GM06990 (cell line): ENCODE measurements around the gene ICAM4.
A peak's percentile ranks its signal among the peaks of the same experiment; 100 is the strongest.

Experiments
- DNase-seq: peaks from one replicate; pipeline ENCODE4 v3.0.0-alpha.2; 2011; ENCODE audit not compliant: insufficient read length; ENCODE audit errors: extremely low read depth
- H3K27me3 ChIP-seq: replicated peaks from 2 replicates; pipeline ENCODE4 v1.6.0; 2011; ENCODE audit warnings: low read length; ENCODE audit not compliant: control insufficient read depth, insufficient read depth
- H3K36me3 ChIP-seq: 2 replicates; pipeline ENCODE4 v1.5.1; 2011; ENCODE audit warnings: low read length; ENCODE audit not compliant: control insufficient read depth, insufficient read depth
- H3K4me3 ChIP-seq: replicated peaks from 2 replicates; pipeline ENCODE4 v1.5.1; 2011; ENCODE audit warnings: low read depth, mild to moderate bottlenecking, control low read depth, low read length
- TF ChIP-seq, protein P1 (sequence below): IDR thresholded peaks from 2 replicates; pipeline ENCODE4 v1.5.1; 2011; ENCODE audit warnings: low read length, control low read depth, mild to moderate bottlenecking, inconsistent platforms; ENCODE audit not compliant: insufficient read depth, poor library complexity, severe bottlenecking

Gene ICAM4

DNA sequence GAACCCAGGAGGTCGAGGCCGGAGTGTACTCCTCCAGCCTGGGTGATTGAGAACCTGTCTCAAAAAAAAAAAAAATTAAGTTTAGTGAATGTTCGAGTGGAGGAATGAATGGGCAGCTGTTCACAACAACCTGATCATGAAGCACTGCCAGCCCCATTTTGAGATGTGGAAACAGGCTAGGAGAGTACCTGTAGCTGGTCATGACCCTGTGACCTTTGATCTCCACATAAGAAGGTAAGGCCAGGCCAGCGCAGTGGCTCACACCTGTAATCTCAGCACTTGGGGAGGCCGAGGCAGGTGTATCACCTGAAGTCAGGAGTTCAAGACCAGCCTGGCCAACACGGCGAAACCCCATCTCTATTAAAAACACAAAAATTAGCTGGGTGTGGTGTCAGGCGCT, 39.0 kb downstream of the ICAM4 start:
- no peaks in the 10 kb centered on the region for H3K27me3 ChIP-seq
- DNase-seq: no peak
- TF ChIP-seq, protein P1, sequence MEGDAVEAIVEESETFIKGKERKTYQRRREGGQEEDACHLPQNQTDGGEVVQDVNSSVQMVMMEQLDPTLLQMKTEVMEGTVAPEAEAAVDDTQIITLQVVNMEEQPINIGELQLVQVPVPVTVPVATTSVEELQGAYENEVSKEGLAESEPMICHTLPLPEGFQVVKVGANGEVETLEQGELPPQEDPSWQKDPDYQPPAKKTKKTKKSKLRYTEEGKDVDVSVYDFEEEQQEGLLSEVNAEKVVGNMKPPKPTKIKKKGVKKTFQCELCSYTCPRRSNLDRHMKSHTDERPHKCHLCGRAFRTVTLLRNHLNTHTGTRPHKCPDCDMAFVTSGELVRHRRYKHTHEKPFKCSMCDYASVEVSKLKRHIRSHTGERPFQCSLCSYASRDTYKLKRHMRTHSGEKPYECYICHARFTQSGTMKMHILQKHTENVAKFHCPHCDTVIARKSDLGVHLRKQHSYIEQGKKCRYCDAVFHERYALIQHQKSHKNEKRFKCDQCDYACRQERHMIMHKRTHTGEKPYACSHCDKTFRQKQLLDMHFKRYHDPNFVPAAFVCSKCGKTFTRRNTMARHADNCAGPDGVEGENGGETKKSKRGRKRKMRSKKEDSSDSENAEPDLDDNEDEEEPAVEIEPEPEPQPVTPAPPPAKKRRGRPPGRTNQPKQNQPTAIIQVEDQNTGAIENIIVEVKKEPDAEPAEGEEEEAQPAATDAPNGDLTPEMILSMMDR: no peak
- H3K4me3 ChIP-seq: no peak overlapping the region
- H3K36me3 ChIP-seq: peaks cover 65% of the 10 kb centered on the region

- H3K4me3 ChIP-seq: no peak overlapping the region
- TF ChIP-seq, protein P1: no peak
- H3K36me3 ChIP-seq: peaks cover 52% of the 10 kb centered on the region
- H3K27me3 ChIP-seq: no peaks in the 10 kb centered on the region
- no peak for DNase-seq
These were observed 41.0 kb downstream of the ICAM4 start for GRCh38 chr19:10327793-10328192.

DNA sequence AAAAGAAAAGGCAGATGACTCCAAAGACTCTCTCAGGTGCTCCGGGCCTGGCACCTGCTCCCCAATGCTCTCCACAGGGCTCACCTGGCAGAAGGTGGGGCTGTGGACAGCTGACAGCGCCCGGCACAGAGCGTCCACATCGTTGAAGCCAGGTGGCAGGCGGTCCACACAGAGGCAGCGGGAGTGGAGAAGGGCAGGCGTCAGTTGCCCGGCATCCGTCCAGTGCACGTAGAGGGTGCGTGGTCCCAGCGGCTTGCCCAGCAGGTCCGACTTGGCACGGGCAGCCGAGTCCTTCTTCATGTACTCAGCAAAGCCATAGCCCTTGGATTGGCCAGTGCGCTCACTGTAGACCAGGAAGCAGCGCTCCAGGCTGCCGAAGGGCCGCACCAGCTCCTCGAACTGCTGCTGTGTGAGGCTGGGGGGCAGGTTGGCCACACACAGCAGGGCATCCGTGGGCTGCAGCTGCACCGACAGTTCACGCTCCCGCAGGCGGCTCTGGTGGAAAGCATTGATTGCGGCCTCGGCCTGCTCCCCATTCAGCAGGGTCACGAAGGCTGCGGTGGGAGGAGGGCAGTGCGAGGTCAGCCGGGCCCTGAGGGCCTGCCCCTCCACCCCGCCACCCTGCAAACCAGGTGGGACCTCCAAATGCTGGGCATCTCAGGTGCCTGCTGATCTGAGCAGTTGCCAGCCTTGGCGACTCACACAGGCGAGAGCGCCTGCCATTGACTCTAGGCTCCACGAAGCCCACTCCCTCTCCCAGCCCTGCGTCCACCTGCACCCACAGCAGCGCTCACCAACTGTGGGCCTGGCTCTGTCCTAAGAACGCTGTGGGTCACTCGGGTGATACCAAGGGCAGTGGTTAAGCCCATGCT, 42.0 kb downstream of the ICAM4 start:
- Histone ChIP-seq H3K27me3 (no peaks in the 10 kb centered on the region), H3K4me3 (no peak overlapping the region), H3K36me3 (peaks cover 45% of the 10 kb centered on the region)
- DNase-seq: no peak
- TF ChIP-seq, protein P1: no peak

DNA sequence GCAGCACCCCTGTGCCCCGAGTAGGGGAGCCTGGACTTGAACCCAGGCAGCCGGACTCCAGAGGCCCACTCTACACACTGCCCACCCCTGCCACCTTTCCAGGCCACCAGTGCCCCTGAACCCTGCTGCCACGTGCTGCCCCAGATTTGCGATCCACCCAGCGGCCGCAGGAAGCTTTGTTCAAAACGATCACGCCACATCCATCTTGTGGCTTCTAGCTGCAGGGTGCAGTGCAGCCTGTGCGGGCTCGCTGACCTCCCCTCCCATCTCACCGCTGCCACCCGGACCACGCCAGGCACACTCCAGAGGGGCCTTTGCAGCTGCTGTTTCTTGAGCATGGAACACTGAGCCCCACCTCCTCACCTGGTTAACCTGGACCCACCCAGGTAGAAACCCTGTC, 42.8 kb downstream of the ICAM4 start:
- H3K27me3 ChIP-seq: no peaks in the 10 kb centered on the region
- no peak for DNase-seq
- H3K36me3 ChIP-seq: peaks cover 48% of the 10 kb centered on the region
- TF ChIP-seq, protein P1: no peak
- H3K4me3 ChIP-seq: no peak overlapping the region

GRCh38 chr19:10332158-10332964, 45.6 kb downstream of the ICAM4 start:
- no peak for DNase-seq
- H3K27me3 ChIP-seq: no peaks in the 10 kb centered on the region
- H3K36me3 ChIP-seq: peaks cover 42% of the 10 kb centered on the region
- TF ChIP-seq, protein P1: no peak
- peak overlapping the region; percentile 93 for H3K4me3 ChIP-seq
